Hepatocyte (in vitro differentiated cells): ENCODE data around the gene SATB1. TPM values are rescaled to one million over a fixed set of nuclear protein-coding genes. Genes with fewer than 3 reads are reported as not detected.
"Not testable (repeated sequence)": the region's sequence is repeated elsewhere in the genome, so short reads cannot be mapped to it uniquely, and the experiment has no call there.

Experiments used
- DNase-seq: peaks from one replicate; pipeline ENCODE4 v3.0.0-alpha.2; 2016; ENCODE audit warnings: low spot score
- H2AFZ ChIP-seq: fragments of 200-600 bp; sonication (generic); 2 replicates; pipeline ENCODE4 v1.6.0; 2016; ENCODE audit warnings: antibody characterized with exemption, mild to moderate bottlenecking
- H3K27ac ChIP-seq: fragments of 200-600 bp; sonication (generic); 2 replicates; pipeline ENCODE4 v1.5.1; 2016; ENCODE audit warnings: mild to moderate bottlenecking
- H3K27me3 ChIP-seq: fragments of 200-600 bp; sonication (generic); 2 replicates; pipeline ENCODE4 v1.6.1; 2016
- H3K36me3 ChIP-seq: fragments of 200-600 bp; sonication (generic); replicated peaks from 2 replicates; pipeline ENCODE4 v1.5.1; 2016; ENCODE audit warnings: low read depth; ENCODE audit not compliant: insufficient read depth
- H3K4me1 ChIP-seq: fragments of 200-600 bp; sonication (generic); 2 replicates; pipeline ENCODE4 v1.5.1; 2016; ENCODE audit warnings: mild to moderate bottlenecking, moderate library complexity; ENCODE audit not compliant: insufficient read depth
- H3K4me2 ChIP-seq: fragments of 200-600 bp; sonication (generic); 2 replicates; pipeline ENCODE4 v1.6.0; 2016
- H3K4me3 ChIP-seq: fragments of 200-600 bp; sonication (generic); 2 replicates; pipeline ENCODE4 v1.5.1; 2016; ENCODE audit warnings: mild to moderate bottlenecking
- H3K79me2 ChIP-seq: fragments of 200-600 bp; sonication (generic); 2 replicates; pipeline ENCODE4 v1.6.0; 2017; ENCODE audit warnings: mild to moderate bottlenecking
- H3K9me2 ChIP-seq: fragments of 200-600 bp; sonication (generic); replicated peaks from 2 replicates; pipeline ENCODE4 v1.6.0; 2017; ENCODE audit warnings: mild to moderate bottlenecking; ENCODE audit not compliant: insufficient read depth
- H3K9me3 ChIP-seq: fragments of 200-600 bp; sonication (generic); 2 replicates; pipeline ENCODE4 v1.5.1; 2016; ENCODE audit warnings: low read depth, mild to moderate bottlenecking
- H4K20me1 ChIP-seq: fragments of 200-600 bp; sonication (generic); 2 replicates; pipeline ENCODE4 v1.6.0; 2016; ENCODE audit warnings: mild to moderate bottlenecking; ENCODE audit not compliant: insufficient read depth, poor library complexity, severe bottlenecking
- EZH2 ChIP-seq: fragments of 200-600 bp; sonication (generic); IDR thresholded peaks from 2 replicates; pipeline ENCODE4 v1.6.1; 2016; ENCODE audit warnings: antibody characterized with exemption, mild to moderate bottlenecking, borderline replicate concordance
- EZH2phosphoT487 ChIP-seq: fragments of 200-600 bp; sonication (generic); IDR thresholded peaks from one replicate; pipeline ENCODE4 v1.6.1; 2018; ENCODE audit warnings: antibody characterized with exemption, mild to moderate bottlenecking, low read depth, moderate library complexity; ENCODE audit not compliant: unreplicated experiment, severe bottlenecking
- WGBS: methylation state at CpG from one replicate; pipeline ENCODE4 v1.1.6; 2016; ENCODE audit warnings: low lambda C conversion rate; ENCODE audit errors: missing lambda C conversion rate; 5-methylcytosine and 5-hydroxymethylcytosine counted together
- polyA plus RNA-seq: library from polyadenylated mRNA; unstranded; fragments of >200 nt; fragmentation: Nextera tagmentation; extraction: Ambion mirVana; gene quantifications from 2 replicates; pipeline ENCODE4 v1.2.1, GENCODE V29; 2016
- total RNA-seq: library from RNA; depleted of rRNA; stranded (reverse); fragments of >200 nt; gene quantifications from 2 replicates; pipeline ENCODE4 v1.2.3, GENCODE V29; 2014
- TF ChIP-seq, protein P1 (sequence below): fragments of 200-600 bp; sonication (generic); IDR thresholded peaks from 2 replicates; pipeline ENCODE4 v1.5.1; 2016; ENCODE audit warnings: antibody characterized with exemption, mild to moderate bottlenecking; ENCODE audit not compliant: poor library complexity

SATB1 gene
- total and polyA plus RNA-seq, 2 experiments from 2014 or later: 10.0 to 30.7 TPM

DNA sequence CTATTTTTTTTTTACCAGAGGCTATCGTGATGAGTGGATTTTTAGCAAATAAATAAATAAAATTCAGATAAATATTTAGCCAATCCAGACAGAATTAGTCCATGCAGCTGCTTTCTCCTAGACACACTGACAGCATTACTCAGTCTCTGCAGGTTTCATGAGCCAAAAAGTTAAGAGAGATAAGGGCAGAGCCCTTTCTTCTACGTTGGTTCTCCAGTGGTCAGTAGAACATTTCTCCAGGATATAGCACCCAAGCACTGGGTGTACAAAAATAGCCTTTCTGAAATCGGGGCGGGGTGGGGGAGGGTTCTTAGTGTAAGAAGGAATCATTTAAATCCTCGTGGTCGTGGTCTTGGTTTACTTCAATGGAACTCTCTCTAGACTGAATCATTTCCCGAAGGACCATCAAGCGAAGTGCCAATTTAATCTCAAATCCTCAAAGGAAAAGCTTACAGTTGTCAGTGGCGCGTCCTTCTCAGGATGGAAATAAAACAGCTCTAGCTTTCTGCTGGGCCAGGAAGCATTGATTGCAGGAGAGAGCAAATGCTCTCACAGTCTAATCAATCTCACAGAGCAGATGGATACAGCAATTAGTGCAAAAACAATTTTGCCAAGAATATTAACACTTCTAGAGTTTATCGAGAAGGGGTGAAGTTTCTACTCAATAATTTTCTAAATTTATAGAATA, 86.2 kb downstream of the SATB1 start:
- no peak for DNase-seq
- H3K79me2 ChIP-seq: no peaks in the 10 kb centered on the region
- H3K27ac ChIP-seq: no peak overlapping the region
- WGBS: 67% methylated on average over 11 of the region's 11 CpGs
- H3K4me1 ChIP-seq: no peaks in the 10 kb centered on the region
- TF ChIP-seq EZH2 (no peak), EZH2phosphoT487 (no peak)
- TF ChIP-seq, protein P1, sequence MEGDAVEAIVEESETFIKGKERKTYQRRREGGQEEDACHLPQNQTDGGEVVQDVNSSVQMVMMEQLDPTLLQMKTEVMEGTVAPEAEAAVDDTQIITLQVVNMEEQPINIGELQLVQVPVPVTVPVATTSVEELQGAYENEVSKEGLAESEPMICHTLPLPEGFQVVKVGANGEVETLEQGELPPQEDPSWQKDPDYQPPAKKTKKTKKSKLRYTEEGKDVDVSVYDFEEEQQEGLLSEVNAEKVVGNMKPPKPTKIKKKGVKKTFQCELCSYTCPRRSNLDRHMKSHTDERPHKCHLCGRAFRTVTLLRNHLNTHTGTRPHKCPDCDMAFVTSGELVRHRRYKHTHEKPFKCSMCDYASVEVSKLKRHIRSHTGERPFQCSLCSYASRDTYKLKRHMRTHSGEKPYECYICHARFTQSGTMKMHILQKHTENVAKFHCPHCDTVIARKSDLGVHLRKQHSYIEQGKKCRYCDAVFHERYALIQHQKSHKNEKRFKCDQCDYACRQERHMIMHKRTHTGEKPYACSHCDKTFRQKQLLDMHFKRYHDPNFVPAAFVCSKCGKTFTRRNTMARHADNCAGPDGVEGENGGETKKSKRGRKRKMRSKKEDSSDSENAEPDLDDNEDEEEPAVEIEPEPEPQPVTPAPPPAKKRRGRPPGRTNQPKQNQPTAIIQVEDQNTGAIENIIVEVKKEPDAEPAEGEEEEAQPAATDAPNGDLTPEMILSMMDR: no peak
- H3K36me3 ChIP-seq: no peaks in the 10 kb centered on the region
- no peaks in the 10 kb centered on the region for H3K9me3 ChIP-seq
- H4K20me1 ChIP-seq: no peaks in the 10 kb centered on the region
- no peaks in the 10 kb centered on the region for H3K9me2 ChIP-seq
- no peak overlapping the region for H2AFZ ChIP-seq
- H3K4me2 ChIP-seq: no peak overlapping the region
- no peaks in the 10 kb centered on the region for H3K27me3 ChIP-seq
- H3K4me3 ChIP-seq: no peak overlapping the region

- H2AFZ ChIP-seq: no peak overlapping the region
- H3K4me1 ChIP-seq: no peaks in the 10 kb centered on the region
- H3K4me3 ChIP-seq: no peak overlapping the region
- no peaks in the 10 kb centered on the region for H3K9me3 ChIP-seq
- no peak for DNase-seq
- no peaks in the 10 kb centered on the region for H4K20me1 ChIP-seq
- H3K27me3 ChIP-seq: no peaks in the 10 kb centered on the region
- no peaks in the 10 kb centered on the region for H3K36me3 ChIP-seq
- TF ChIP-seq EZH2 (no peak), EZH2phosphoT487 (no peak)
- TF ChIP-seq, protein P1: no peak
- 89% methylated on average over 1 of the region's 1 CpG for WGBS
- H3K4me2 ChIP-seq: no peak overlapping the region
- no peaks in the 10 kb centered on the region for H3K79me2 ChIP-seq
- no peak overlapping the region for H3K27ac ChIP-seq
- H3K9me2 ChIP-seq: no peaks in the 10 kb centered on the region
Observed at GRCh38 chr3:18337231-18337630, 87.9 kb downstream of the SATB1 start.

DNA sequence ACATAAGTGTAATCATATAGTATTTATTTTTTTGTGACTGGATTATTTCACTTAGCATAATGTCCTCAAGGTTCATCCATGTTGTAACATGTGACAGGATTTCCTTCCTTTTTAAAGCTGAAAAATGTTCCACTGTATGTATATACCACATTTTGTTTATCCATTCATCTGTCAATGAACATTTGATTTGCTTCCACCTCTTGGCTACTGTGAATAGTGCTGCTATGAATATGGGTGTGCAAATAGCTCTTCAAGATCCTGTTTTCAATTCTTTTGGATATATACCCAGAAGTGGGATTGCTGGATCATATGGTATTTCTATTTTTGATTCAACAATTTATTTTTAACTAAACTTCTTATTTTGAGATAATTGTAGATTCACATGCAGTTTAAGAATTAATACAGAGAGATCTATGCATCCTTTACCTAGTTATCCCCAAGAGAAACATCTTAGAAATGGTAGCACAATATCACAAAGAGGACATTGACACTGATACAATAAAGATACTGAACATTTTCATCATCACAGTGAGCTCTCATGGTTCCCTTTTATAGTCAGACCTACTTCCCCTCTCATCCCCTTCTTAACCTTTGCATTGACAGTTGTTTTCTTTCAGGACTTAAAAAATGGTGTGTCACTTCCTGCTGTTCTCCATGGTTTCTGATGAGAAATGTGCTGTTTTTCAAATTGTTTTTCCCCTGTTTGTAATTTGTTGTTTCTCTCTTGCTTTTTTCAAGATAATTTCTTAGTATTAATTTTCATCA, 90.1 kb downstream of the SATB1 start:
- Histone ChIP-seq H3K79me2 (no peaks in the 10 kb centered on the region), H4K20me1 (no peaks in the 10 kb centered on the region), H2AFZ (no peak overlapping the region), H3K4me3 (no peak overlapping the region), H3K4me2 (no peak overlapping the region), H3K9me2 (no peaks in the 10 kb centered on the region), H3K27me3 (no peaks in the 10 kb centered on the region), H3K27ac (no peak overlapping the region), H3K9me3 (no peaks in the 10 kb centered on the region), H3K4me1 (no peaks in the 10 kb centered on the region), H3K36me3 (no peaks in the 10 kb centered on the region)
- DNase-seq: no peak
- TF ChIP-seq EZH2phosphoT487 (no peak), EZH2 (no peak)
- TF ChIP-seq, protein P1: no peak

DNA sequence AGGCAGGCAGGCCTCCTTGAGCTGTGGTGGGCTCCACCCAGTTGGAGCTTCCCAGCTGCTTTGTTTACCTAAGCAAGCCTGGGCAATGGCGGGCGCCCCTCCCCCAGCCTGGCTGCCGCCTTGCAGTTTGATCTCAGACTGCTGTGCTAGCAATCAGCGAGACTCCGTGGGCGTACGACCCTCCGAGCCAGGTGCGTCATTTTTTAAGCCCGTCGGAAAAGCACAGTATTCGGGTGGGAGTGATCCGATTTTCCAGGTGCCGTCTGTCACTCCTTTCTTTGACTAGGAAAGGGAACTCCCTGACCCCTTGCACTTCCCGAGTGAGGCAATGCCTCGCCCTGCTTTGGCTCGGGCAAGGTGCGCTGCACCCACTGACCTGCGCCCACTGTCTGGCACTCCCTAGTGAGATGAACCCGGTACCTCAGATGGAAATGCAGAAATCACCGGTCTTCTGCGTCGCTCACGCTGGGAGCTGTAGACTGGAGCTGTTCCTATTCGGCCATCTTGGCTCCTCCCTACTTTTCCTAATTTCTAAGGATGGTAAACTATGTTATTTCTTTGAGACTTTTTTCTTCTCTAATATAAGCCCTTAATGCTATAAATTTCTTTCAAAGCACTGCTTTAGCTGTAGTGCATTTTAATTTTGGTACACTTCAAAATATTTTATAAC, 94.2 kb downstream of the SATB1 start:
- not testable (repeated sequence) for H3K79me2 ChIP-seq, H4K20me1 ChIP-seq, H2AFZ ChIP-seq, H3K27me3 ChIP-seq, DNase-seq, H3K27ac ChIP-seq, H3K4me1 ChIP-seq, H3K36me3 ChIP-seq, H3K9me3 ChIP-seq, H3K4me2 ChIP-seq, H3K4me3 ChIP-seq, H3K9me2 ChIP-seq
- 71% methylated on average over 24 of the region's 25 CpGs for WGBS
